ENCODE data around the gene ANKRD55.
"Not testable (repeated sequence)": the region's sequence is repeated elsewhere in the genome, so short reads cannot be mapped to it uniquely, and the experiment has no call there.

The ANKRD55 gene

GRCh38 chr5:56206126-56206910 is 26.8 kb downstream of the ANKRD55 start:
- no peak for TF ChIP-seq CTCF (IDR thresholded peaks at IDR 0.05)
- no peak for DNase-seq (ENCODE audit: low spot score)
- no peak overlapping the region for H3K27ac ChIP-seq
- H3K4me3 ChIP-seq: no peak overlapping the region

- not testable (repeated sequence) for DNase-seq (ENCODE audit: low spot score); H3K27ac ChIP-seq; H3K4me3 ChIP-seq
Observed at GRCh38 chr5:56203936-56204335, 29.2 kb downstream of the ANKRD55 start.

GRCh38 chr5:56202483-56202882 is 30.6 kb downstream of the ANKRD55 start:
- Histone ChIP-seq H3K4me3 (no peak overlapping the region), H3K27ac (no peak overlapping the region)
- no peak for DNase-seq (ENCODE audit: low spot score)
- TF ChIP-seq CTCF (IDR thresholded peaks at IDR 0.05): no peak

GRCh38 chr5:56201762-56202261 is 31.3 kb downstream of the ANKRD55 start:
- not testable (repeated sequence) for H3K27ac ChIP-seq; DNase-seq (ENCODE audit: low spot score); H3K4me3 ChIP-seq

- no peak overlapping the region for H3K4me3 ChIP-seq
- TF ChIP-seq CTCF (IDR thresholded peaks at IDR 0.05): peak; percentile 30
- no peak overlapping the region for H3K27ac ChIP-seq
- DNase-seq (ENCODE audit: low spot score): no peak
Observed at GRCh38 chr5:56200971-56201666, 32.0 kb downstream of the ANKRD55 start.

GRCh38 chr5:56195016-56195415 is 38.1 kb downstream of the ANKRD55 start:
- no peak overlapping the region for H3K4me3 ChIP-seq
- H3K27ac ChIP-seq: no peak overlapping the region
- no peak for TF ChIP-seq CTCF (IDR thresholded peaks at IDR 0.05)
- no peak for DNase-seq (ENCODE audit: low spot score)

- no peak for TF ChIP-seq CTCF (IDR thresholded peaks at IDR 0.05)
- H3K4me3 ChIP-seq: no peak overlapping the region
- DNase-seq (ENCODE audit: low spot score): no peak
- H3K27ac ChIP-seq: no peak overlapping the region
Observed at GRCh38 chr5:56192246-56192645, 40.9 kb downstream of the ANKRD55 start.

- no peak overlapping the region for H3K27ac ChIP-seq
- TF ChIP-seq CTCF (IDR thresholded peaks at IDR 0.05): no peak
- DNase-seq (ENCODE audit: low spot score): no peak
Observed at GRCh38 chr5:56191656-56192055, 41.5 kb downstream of the ANKRD55 start.

More at GRCh38 chr5:56191656-56192055, 41.5 kb downstream of the ANKRD55 start:
- no peak overlapping the region for H3K4me3 ChIP-seq
